ENCODE data around the gene ZFYVE9.
"Not testable (repeated sequence)": the region's sequence is repeated elsewhere in the genome, so short reads cannot be mapped to it uniquely, and the experiment has no call there.

DNA sequence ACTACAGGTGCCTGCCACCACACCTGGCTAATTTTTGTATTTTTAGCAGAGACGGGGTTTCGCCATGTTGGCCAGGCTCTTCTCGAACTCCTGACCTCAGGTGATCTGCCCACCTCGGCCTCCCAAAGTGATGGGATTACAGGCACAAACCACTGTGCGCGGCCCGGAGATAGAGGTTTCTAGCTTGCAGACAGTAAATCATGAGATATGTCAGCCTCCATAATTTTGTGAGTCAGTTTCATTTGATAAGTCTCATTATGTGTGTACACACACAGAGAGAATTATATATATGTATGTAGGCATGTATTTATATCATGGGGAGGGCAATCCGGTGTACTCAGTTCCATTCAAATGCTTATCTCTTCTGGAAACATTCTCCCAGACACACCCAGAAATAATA lies 64.8 kb downstream of the ZFYVE9 start:
- TF ChIP-seq, protein P1, sequence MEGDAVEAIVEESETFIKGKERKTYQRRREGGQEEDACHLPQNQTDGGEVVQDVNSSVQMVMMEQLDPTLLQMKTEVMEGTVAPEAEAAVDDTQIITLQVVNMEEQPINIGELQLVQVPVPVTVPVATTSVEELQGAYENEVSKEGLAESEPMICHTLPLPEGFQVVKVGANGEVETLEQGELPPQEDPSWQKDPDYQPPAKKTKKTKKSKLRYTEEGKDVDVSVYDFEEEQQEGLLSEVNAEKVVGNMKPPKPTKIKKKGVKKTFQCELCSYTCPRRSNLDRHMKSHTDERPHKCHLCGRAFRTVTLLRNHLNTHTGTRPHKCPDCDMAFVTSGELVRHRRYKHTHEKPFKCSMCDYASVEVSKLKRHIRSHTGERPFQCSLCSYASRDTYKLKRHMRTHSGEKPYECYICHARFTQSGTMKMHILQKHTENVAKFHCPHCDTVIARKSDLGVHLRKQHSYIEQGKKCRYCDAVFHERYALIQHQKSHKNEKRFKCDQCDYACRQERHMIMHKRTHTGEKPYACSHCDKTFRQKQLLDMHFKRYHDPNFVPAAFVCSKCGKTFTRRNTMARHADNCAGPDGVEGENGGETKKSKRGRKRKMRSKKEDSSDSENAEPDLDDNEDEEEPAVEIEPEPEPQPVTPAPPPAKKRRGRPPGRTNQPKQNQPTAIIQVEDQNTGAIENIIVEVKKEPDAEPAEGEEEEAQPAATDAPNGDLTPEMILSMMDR (IDR thresholded peaks at IDR 0.05 in 4 of 5, conservative IDR thresholded peaks at IDR 0.05 in 1 of 5): not testable (repeated sequence)
- TF ChIP-seq POLR2A (IDR thresholded peaks at IDR 0.05): not testable (repeated sequence)

Data from gastrocnemius medialis (tissue), 4 donors.